ENCODE data around the gene SOD3.

Gene SOD3

DNA sequence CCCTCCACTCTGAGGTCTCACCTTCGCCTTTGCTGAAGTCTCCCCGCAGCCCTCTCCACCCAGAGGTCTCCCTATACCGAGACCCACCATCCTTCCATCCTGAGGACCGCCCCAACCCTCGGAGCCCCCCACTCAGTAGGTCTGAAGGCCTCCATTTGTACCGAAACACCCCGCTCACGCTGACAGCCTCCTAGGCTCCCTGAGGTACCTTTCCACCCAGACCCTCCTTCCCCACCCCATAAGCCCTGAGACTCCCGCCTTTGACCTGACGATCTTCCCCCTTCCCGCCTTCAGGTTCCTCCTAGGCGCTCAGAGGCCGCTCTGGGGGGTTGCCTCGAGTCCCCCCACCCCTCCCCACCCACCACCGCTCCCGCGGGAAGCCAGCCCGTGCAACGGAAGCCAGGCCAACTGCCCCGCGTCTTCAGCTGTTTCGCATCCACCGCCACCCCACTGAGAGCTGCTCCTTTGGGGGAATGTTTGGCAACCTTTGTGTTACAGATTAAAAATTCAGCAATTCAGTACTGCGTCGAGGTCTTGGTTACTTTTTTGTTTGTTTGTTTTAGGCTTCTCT lies 5.0 kb downstream of the SOD3 start:
- TF ChIP-seq CREB1 (IDR thresholded peaks at IDR 0.05; ENCODE audit: low read depth) = no peak
- TF ChIP-seq, protein P1, sequence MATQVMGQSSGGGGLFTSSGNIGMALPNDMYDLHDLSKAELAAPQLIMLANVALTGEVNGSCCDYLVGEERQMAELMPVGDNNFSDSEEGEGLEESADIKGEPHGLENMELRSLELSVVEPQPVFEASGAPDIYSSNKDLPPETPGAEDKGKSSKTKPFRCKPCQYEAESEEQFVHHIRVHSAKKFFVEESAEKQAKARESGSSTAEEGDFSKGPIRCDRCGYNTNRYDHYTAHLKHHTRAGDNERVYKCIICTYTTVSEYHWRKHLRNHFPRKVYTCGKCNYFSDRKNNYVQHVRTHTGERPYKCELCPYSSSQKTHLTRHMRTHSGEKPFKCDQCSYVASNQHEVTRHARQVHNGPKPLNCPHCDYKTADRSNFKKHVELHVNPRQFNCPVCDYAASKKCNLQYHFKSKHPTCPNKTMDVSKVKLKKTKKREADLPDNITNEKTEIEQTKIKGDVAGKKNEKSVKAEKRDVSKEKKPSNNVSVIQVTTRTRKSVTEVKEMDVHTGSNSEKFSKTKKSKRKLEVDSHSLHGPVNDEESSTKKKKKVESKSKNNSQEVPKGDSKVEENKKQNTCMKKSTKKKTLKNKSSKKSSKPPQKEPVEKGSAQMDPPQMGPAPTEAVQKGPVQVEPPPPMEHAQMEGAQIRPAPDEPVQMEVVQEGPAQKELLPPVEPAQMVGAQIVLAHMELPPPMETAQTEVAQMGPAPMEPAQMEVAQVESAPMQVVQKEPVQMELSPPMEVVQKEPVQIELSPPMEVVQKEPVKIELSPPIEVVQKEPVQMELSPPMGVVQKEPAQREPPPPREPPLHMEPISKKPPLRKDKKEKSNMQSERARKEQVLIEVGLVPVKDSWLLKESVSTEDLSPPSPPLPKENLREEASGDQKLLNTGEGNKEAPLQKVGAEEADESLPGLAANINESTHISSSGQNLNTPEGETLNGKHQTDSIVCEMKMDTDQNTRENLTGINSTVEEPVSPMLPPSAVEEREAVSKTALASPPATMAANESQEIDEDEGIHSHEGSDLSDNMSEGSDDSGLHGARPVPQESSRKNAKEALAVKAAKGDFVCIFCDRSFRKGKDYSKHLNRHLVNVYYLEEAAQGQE (IDR thresholded peaks at IDR 0.05; ENCODE audit: low read depth) = no peak
- TF ChIP-seq, protein P2, sequence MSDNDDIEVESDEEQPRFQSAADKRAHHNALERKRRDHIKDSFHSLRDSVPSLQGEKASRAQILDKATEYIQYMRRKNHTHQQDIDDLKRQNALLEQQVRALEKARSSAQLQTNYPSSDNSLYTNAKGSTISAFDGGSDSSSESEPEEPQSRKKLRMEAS (IDR thresholded peaks at IDR 0.05) = no peak
- TF ChIP-seq RAD21 (IDR thresholded peaks at IDR 0.05; ENCODE audit: low read depth) = no peak
- TF ChIP-seq TAF1 (IDR thresholded peaks at IDR 0.05; ENCODE audit: low read depth) = no peak
- TF ChIP-seq YY1 (IDR thresholded peaks at IDR 0.05; ENCODE audit: low read depth) = no peak
- TF ChIP-seq, protein P3, sequence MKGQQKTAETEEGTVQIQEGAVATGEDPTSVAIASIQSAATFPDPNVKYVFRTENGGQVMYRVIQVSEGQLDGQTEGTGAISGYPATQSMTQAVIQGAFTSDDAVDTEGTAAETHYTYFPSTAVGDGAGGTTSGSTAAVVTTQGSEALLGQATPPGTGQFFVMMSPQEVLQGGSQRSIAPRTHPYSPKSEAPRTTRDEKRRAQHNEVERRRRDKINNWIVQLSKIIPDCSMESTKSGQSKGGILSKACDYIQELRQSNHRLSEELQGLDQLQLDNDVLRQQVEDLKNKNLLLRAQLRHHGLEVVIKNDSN (IDR thresholded peaks at IDR 0.05) = no peak
- TF ChIP-seq EP300 (IDR thresholded peaks at IDR 0.05; ENCODE audit: borderline replicate concordance) = no peak
- TF ChIP-seq TCF12 (IDR thresholded peaks at IDR 0.05; ENCODE audit: low read depth) = no peak
- no peak for TF ChIP-seq FOXM1 (IDR thresholded peaks at IDR 0.05; ENCODE audit: borderline replicate concordance, low read depth)
- TF ChIP-seq CEBPB (IDR thresholded peaks at IDR 0.05) = no peak
- no peak for TF ChIP-seq TEAD4 (IDR thresholded peaks at IDR 0.05)
- TF ChIP-seq EGR1 (IDR thresholded peaks at IDR 0.05) = no peak
- TF ChIP-seq NFIC (IDR thresholded peaks at IDR 0.05) = no peak
- no peak for TF ChIP-seq ZBTB7A (IDR thresholded peaks at IDR 0.05; ENCODE audit: low read depth)

DNA sequence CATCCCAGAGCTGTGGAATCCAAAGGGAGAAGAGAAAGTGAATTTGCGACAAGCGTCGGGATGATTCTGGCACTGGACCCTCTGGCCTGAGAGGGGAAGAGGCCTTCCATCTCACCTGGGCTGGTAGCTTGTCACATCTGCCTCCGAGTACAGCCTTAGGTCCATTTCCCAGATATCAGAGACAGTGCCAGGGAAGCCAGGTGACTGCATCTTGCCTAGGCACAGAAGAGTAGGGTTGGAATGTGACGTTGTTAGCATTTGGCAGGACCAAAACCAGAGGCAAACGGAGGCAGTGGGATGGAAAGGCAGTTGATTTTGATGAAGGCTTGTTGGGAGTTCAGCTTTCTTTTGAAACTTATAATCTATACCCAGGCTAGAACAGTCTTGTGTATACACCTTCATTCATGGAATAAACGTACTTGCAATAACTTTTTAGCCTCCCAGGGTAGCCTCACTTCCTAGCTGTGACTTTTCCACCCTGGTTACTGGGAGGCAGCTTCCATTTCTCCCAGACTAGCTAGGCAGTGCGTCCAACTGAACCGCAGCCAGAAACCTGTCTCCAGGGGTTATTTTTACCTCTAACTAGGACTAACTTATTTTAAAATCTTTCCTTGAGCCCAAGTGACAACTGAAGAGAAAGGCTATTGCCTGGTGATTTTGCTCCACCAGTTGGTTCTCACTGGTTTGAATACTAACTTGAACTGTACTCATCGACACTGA lies 5.9 kb downstream of the SOD3 start:
- no peak for TF ChIP-seq TEAD4 (IDR thresholded peaks at IDR 0.05)
- no peak for TF ChIP-seq ZBTB7A (IDR thresholded peaks at IDR 0.05; ENCODE audit: low read depth)
- TF ChIP-seq EP300 (IDR thresholded peaks at IDR 0.05; ENCODE audit: borderline replicate concordance) = no peak
- TF ChIP-seq RAD21 (IDR thresholded peaks at IDR 0.05; ENCODE audit: low read depth) = no peak
- TF ChIP-seq, protein P1 (IDR thresholded peaks at IDR 0.05; ENCODE audit: low read depth) = no peak
- no peak for TF ChIP-seq EGR1 (IDR thresholded peaks at IDR 0.05)
- TF ChIP-seq CREB1 (IDR thresholded peaks at IDR 0.05; ENCODE audit: low read depth) = no peak
- TF ChIP-seq CEBPB (IDR thresholded peaks at IDR 0.05) = no peak
- TF ChIP-seq TAF1 (IDR thresholded peaks at IDR 0.05; ENCODE audit: low read depth) = no peak
- TF ChIP-seq, protein P3 (IDR thresholded peaks at IDR 0.05) = no peak
- no peak for TF ChIP-seq NFIC (IDR thresholded peaks at IDR 0.05)
- no peak for TF ChIP-seq FOXM1 (IDR thresholded peaks at IDR 0.05; ENCODE audit: borderline replicate concordance, low read depth)
- TF ChIP-seq TCF12 (IDR thresholded peaks at IDR 0.05; ENCODE audit: low read depth) = no peak
- TF ChIP-seq, protein P2 (IDR thresholded peaks at IDR 0.05) = no peak

DNA sequence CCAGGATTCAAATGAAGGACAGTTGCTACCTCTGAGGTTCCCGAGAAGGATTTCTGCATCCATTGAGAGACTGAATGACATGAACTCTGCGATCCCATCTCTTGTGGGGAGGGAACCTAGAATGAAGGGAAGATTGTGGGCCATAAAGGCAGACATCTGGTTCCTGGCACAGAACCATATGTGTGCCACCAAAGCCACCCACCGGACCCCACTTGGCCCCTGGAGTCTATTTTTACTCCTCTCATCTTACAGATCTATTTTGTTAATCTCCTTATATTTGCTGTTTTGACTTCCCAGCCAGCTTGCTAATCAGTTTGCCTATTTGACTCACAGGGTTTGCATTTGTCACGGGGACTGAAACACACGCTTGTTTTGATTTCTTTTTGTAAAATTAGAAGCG lies 7.3 kb downstream of the SOD3 start:
- TF ChIP-seq CREB1 (IDR thresholded peaks at IDR 0.05; ENCODE audit: low read depth) = no peak
- TF ChIP-seq EP300 (IDR thresholded peaks at IDR 0.05; ENCODE audit: borderline replicate concordance) = no peak
- no peak for TF ChIP-seq EGR1 (IDR thresholded peaks at IDR 0.05)
- TF ChIP-seq TAF1 (IDR thresholded peaks at IDR 0.05; ENCODE audit: low read depth) = no peak
- TF ChIP-seq YY1 (IDR thresholded peaks at IDR 0.05; ENCODE audit: low read depth) = no peak
- no peak for TF ChIP-seq NFIC (IDR thresholded peaks at IDR 0.05)
- TF ChIP-seq, protein P3 (IDR thresholded peaks at IDR 0.05) = no peak
- TF ChIP-seq, protein P1 (IDR thresholded peaks at IDR 0.05; ENCODE audit: low read depth) = no peak
- TF ChIP-seq RAD21 (IDR thresholded peaks at IDR 0.05; ENCODE audit: low read depth) = no peak
- TF ChIP-seq TEAD4 (IDR thresholded peaks at IDR 0.05) = no peak
- no peak for TF ChIP-seq CEBPB (IDR thresholded peaks at IDR 0.05)

All from Ishikawa (cell line).